NCI-H69 (cell line): ENCODE measurements around the gene ADH1C.
A peak's percentile ranks its signal among the peaks of the same experiment; 100 is the strongest.

Experiments
- DNase-seq: peaks from one replicate; lab custom pipeline; 2025; lab: John Stamatoyannopoulos, UW

Gene ADH1C

GRCh38 chr4:99301376-99302164, 51.0 kb downstream of the ADH1C start:
- no peak for DNase-seq

GRCh38 chr4:99300934-99301333, 51.6 kb downstream of the ADH1C start:
- peak; percentile 76 for DNase-seq

GRCh38 chr4:99293357-99293756, 59.2 kb downstream of the ADH1C start:
- no peak for DNase-seq

- no peak for DNase-seq
These were observed 61.4 kb downstream of the ADH1C start, which contains the start of gene ADH1A for GRCh38 chr4:99290848-99291786. Gene ADH1A (minus strand): TSS chr4:99290985. CDS start chr4:99290914, 71 bp downstream.
